HepG2 (cell line): ENCODE data around the gene PXYLP1. TPM values are rescaled to one million over a fixed set of nuclear protein-coding genes. Genes with fewer than 3 reads are reported as not detected.

Experiments used
- ATAC-seq: fragments of 200-7000 bp; cut with Tn5 transposase; 3 replicates; pipeline ENCODE4 v1.9.1; 2020; ENCODE audit warnings: mild to moderate bottlenecking, moderate library complexity
- BruUV-seq: library from RNA; stranded (reverse); fragments of 400-500 nt; replicated peaks from 2 replicates; lab custom pipeline; 2021; lab: Mats Ljungman, UMichigan
- CTCF ChIA-PET: fragments of 300-600 bp; formaldehyde crosslinking; extraction: SDS; loops from one replicate; lab custom pipeline; 2021; ENCODE audit warnings: low total read pairs, inconsistent platforms, low intra/inter-chr PET ratio; lab: Yijun Ruan, JAX
- POLR2A ChIA-PET: fragments of 350-600 bp; sonication (Branson Sonifier 250); formaldehyde crosslinking; loops from one replicate; lab custom pipeline; 2020; ENCODE audit warnings: antibody characterized with exemption, inconsistent platforms; lab: Yijun Ruan, JAX
- DNase-seq: peaks from one replicate; pipeline ENCODE4 v3.0.0-alpha.2; 2015; ENCODE audit warnings: low spot score
- FAIRE-seq: peaks from 3 replicates; lab custom pipeline; 2011; peaks lifted over from hg19 to GRCh38; lab: Jason Lieb, UNC
- H2AFZ ChIP-seq: one replicate; pipeline ENCODE4 v1.6.1; 2011; ENCODE audit warnings: low read length, inconsistent platforms
- H3K27ac ChIP-seq: fragments of 300-600 bp; 3 replicates; pipeline ENCODE4 v1.8.0; 2011; ENCODE audit warnings: mixed run types, mild to moderate bottlenecking, mixed read lengths, low read length, inconsistent platforms; ENCODE audit not compliant: insufficient read depth; ENCODE audit errors: extremely low read length
- H3K27me3 ChIP-seq, 2 experiments: fragments of 200-600 bp in 1 of 2; 2 replicates in 1 of 2; 3 replicates in 1 of 2; pipeline versions ENCODE4 v1.6.0 to v1.8.0; 2011; ENCODE audit warnings: low read length in 2 of 2, mild to moderate bottlenecking in 2 of 2, moderate library complexity in 2 of 2, inconsistent platforms in 1 of 2; ENCODE audit not compliant: insufficient read depth in 2 of 2, control insufficient read depth in 1 of 2
- H3K36me3 ChIP-seq, 2 experiments: fragments of 200-600 bp in 1 of 2; replicated peaks in 1 of 2; 2 replicates in 1 of 2; 3 replicates in 1 of 2; pipeline versions ENCODE4 v1.5.1 to v1.8.0; 2011; ENCODE audit warnings: low read length in 2 of 2, inconsistent platforms in 1 of 2; ENCODE audit not compliant: insufficient read depth in 2 of 2, control insufficient read depth in 1 of 2
- H3K4me1 ChIP-seq: 2 replicates; pipeline ENCODE4 v1.5.1; 2012; ENCODE audit warnings: low read length, inconsistent platforms; ENCODE audit not compliant: insufficient read depth
- H3K4me2 ChIP-seq: 2 replicates; pipeline ENCODE4 v1.6.0; 2011; ENCODE audit warnings: low read depth, low read length, inconsistent platforms
- H3K4me3 ChIP-seq, 3 experiments: fragments of 200-600 bp in 1 of 3; sonication (generic), shearing (Covaris generic) in 1 of 3; replicated peaks in 1 of 3; 2 replicates each; pipeline ENCODE4 v1.5.1; 2011 to 2016; ENCODE audit warnings: low read length in 3 of 3, inconsistent platforms in 2 of 3, low read depth in 2 of 3, mild to moderate bottlenecking in 2 of 3, control low read depth in 1 of 3, mixed read lengths in 1 of 3; ENCODE audit not compliant: insufficient read depth in 1 of 3
- H3K79me2 ChIP-seq: one replicate; pipeline ENCODE4 v1.6.1; 2011; ENCODE audit warnings: low read length, inconsistent platforms; ENCODE audit not compliant: insufficient read depth
- H3K9ac ChIP-seq: 2 replicates; pipeline ENCODE4 v1.6.0; 2011; ENCODE audit warnings: mild to moderate bottlenecking, low read depth, low read length, inconsistent platforms; ENCODE audit not compliant: insufficient read depth
- H3K9me3 ChIP-seq: 2 replicates; pipeline ENCODE4 v1.5.1; 2012; ENCODE audit warnings: mild to moderate bottlenecking, low read length
- H4K20me1 ChIP-seq: 2 replicates; pipeline ENCODE4 v1.6.0; 2011; ENCODE audit warnings: inconsistent platforms, mild to moderate bottlenecking, low read length, moderate library complexity; ENCODE audit not compliant: insufficient read depth
- FOXO1 ChIP-seq: sonication (generic); formaldehyde crosslinking; IDR thresholded peaks from 2 replicates; pipeline ENCODE4 v1.4.0; 2020; ENCODE audit warnings: missing genetic modification reagents
- GTF3A ChIP-seq: sonication (generic); formaldehyde crosslinking; conservative IDR thresholded peaks from 2 replicates; pipeline ENCODE4 v1.4.0; 2020; ENCODE audit warnings: mild to moderate bottlenecking, missing genetic modification reagents
- KDM6A ChIP-seq: IDR thresholded peaks from 2 replicates; pipeline ENCODE4 v1.6.1; 2016; ENCODE audit warnings: low read depth
- NCOR1 ChIP-seq: fragments of 200-600 bp; sonication (generic); IDR thresholded peaks from 2 replicates; pipeline ENCODE4 v1.7.0; 2017; ENCODE audit warnings: antibody characterized with exemption, low read length, borderline replicate concordance
- RFXAP ChIP-seq: sonication (generic); formaldehyde crosslinking; IDR thresholded peaks from 2 replicates; pipeline ENCODE4 v1.4.0; 2020; ENCODE audit warnings: missing genetic modification reagents, borderline replicate concordance
- SAFB2 ChIP-seq: sonication (generic); formaldehyde crosslinking; IDR thresholded peaks from 2 replicates; pipeline ENCODE4 v1.5.1; 2020; ENCODE audit warnings: missing genetic modification reagents, low read depth, mild to moderate bottlenecking, borderline replicate concordance
- ZNF263 ChIP-seq: sonication (generic); formaldehyde crosslinking; IDR thresholded peaks from 2 replicates; pipeline ENCODE4 v1.4.0; 2020; ENCODE audit warnings: missing genetic modification reagents
- ZSCAN12 ChIP-seq: sonication (generic); formaldehyde crosslinking; IDR thresholded peaks from 2 replicates; pipeline ENCODE4 v1.9.0; 2021; ENCODE audit warnings: mild to moderate bottlenecking, missing genetic modification reagents
- WGBS: methylation state at CpG from one replicate; pipeline ENCODE4 v1.1.6; 2017; ENCODE audit warnings: low lambda C conversion rate; 5-methylcytosine and 5-hydroxymethylcytosine counted together
- in situ Hi-C: cut with HindIII; loops from 2 replicates; pipeline ENCODE4 v1.10.0; 2017; ENCODE audit warnings: low pct_unique_long_range_greater_than_20kb; ENCODE audit not compliant: extremely low pct_ligation_motif_present
- intact Hi-C: fragments of 100-400 bp; cut with micrococcal nuclease; formaldehyde crosslinking; loops from one replicate; pipeline ENCODE4 v1.10.0; 2022; ENCODE audit not compliant: unreplicated experiment
- polyA plus RNA-seq, 8 experiments: library from polyadenylated mRNA; depleted of rRNA in 3 of 8; stranded (reverse) in 7 of 8; unstranded in 1 of 8; fragments of >200 nt; fragmentation: Illumina TruSeq in 4 of 8; extraction: Trizol in 4 of 8; gene quantifications; 2 replicates each; pipeline versions ENCODE4 v1.2.1 to v1.2.3, GENCODE V29; 2011 to 2016; ENCODE audit warnings: low read depth in 4 of 8, missing spikeins in 1 of 8, mixed read lengths in 1 of 8; ENCODE audit not compliant: insufficient read depth in 1 of 8
- total RNA-seq, 5 experiments: library from RNA; depleted of rRNA; stranded (reverse); fragments of >200 nt; fragmentation: Illumina TruSeq; extraction: Trizol; gene quantifications; 2 replicates each; pipeline ENCODE4 v1.2.3, GENCODE V29; 2016; ENCODE audit warnings: low read depth in 1 of 5
- TF ChIP-seq, protein P1 (sequence below): sonication (generic); formaldehyde crosslinking; conservative IDR thresholded peaks from 2 replicates; pipeline ENCODE4 v1.8.1; 2023; ENCODE audit warnings: missing genetic modification reagents
- TF ChIP-seq, protein P2 (sequence below): sonication (generic); formaldehyde crosslinking; IDR thresholded peaks from 2 replicates; pipeline ENCODE4 v1.4.0; 2020; ENCODE audit warnings: low read depth, mild to moderate bottlenecking, missing genetic modification reagents
- TF ChIP-seq, protein P3 (sequence below): sonication (generic); formaldehyde crosslinking; IDR thresholded peaks from 2 replicates; pipeline ENCODE4 v1.5.0; 2020; ENCODE audit warnings: mild to moderate bottlenecking, missing genetic modification reagents, moderate library complexity
- TF ChIP-seq, protein P4 (sequence below): sonication (generic); formaldehyde crosslinking; IDR thresholded peaks from 2 replicates; pipeline ENCODE4 v1.5.1; 2020; ENCODE audit warnings: missing genetic modification reagents, mild to moderate bottlenecking, borderline replicate concordance

Gene PXYLP1
- total and polyA plus RNA-seq, 2 of the 13 experiments (the other 11 are each of a cell fraction or from before 2014, with no cell fraction given) = 4.9 to 8.1 TPM

DNA sequence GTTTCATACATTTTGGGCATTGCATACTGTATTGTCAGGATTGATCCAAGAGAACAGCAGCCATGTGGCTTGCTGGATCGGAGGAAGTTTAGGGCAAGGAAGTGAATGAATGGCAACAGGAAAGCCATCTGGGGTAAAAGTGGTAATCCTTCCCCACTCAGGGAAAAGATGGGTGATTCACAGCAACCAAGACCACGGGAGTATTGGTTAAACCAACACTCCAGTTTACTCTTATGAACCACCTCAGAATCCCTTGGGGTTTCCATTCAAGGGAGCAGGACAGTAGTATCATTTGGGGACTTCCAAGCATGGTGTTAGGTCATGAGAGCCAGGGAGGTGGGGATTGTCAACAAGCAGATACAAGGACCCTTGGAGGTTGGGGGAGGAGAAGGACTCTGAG, 111.5 kb downstream of the PXYLP1 start:
- ATAC-seq (no peak), FAIRE-seq (no peak), DNase-seq (no peak)
- Histone ChIP-seq H3K9me3 (no peaks in the 10 kb centered on the region), H3K9ac (no peak overlapping the region), H2AFZ (no peak overlapping the region), H3K27me3 (no peaks in the 10 kb centered on the region), H3K4me3 (no peak overlapping the region; a peak in 1 of 6 replicates), H4K20me1 (no peaks in the 10 kb centered on the region), H3K27ac (peak overlapping the region; percentile 37), H3K4me2 (peak overlapping the region; percentile 60; the same call in 1 of the 2 replicates), H3K79me2 (no peaks in the 10 kb centered on the region), H3K36me3 (no peaks in the 10 kb centered on the region), H3K4me1 (peaks cover 53% of the 10 kb centered on the region)
- CTCF ChIA-PET = no interaction called here
- POLR2A ChIA-PET = interaction anchor here (1.0 kb wide), 1 partner anchor 11 kb away, joined by 4 read pairs; no protein-coding TSS in a partner anchor
- in situ Hi-C loops = no loop called here
- intact Hi-C loops = no loop called here
- WGBS = 43% methylated on average over 2 of the region's 2 CpGs
- TF ChIP-seq, protein P1, sequence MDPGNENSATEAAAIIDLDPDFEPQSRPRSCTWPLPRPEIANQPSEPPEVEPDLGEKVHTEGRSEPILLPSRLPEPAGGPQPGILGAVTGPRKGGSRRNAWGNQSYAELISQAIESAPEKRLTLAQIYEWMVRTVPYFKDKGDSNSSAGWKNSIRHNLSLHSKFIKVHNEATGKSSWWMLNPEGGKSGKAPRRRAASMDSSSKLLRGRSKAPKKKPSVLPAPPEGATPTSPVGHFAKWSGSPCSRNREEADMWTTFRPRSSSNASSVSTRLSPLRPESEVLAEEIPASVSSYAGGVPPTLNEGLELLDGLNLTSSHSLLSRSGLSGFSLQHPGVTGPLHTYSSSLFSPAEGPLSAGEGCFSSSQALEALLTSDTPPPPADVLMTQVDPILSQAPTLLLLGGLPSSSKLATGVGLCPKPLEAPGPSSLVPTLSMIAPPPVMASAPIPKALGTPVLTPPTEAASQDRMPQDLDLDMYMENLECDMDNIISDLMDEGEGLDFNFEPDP (CRISPR knock-in tag) = 0 out of 2 replicates have a peak, but pooled peaks have one; percentile 57
- no peak for TF ChIP-seq RFXAP (CRISPR knock-in tag)
- BruUV-seq = no TSS peak

DNA sequence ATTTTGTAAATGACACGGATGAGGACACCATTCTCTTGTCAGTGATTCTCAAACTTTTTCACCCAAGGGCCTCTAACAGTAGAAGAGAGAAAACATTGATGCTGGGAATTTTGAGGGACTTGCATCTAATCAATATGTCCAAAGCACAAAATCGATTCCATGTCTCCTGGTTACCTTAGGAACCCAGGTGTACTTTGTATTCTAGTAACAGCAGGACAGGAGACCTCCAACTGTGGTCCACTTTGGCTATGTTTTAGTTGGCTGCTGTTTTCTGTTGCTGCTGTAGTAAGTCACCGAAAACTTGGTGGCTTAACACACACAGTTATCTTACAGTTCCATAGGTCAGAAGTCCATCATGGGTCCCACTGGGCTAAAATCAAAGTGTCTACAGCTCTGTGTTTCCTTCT, 112.2 kb downstream of the PXYLP1 start:
- Histone ChIP-seq H3K9me3 (no peaks in the 10 kb centered on the region), H3K27ac (peak overlapping the region; percentile 37), H3K79me2 (no peaks in the 10 kb centered on the region), H3K9ac (no peak overlapping the region), H3K4me3 (no peak overlapping the region; a peak in 1 of 6 replicates), H3K4me1 (peaks cover 45% of the 10 kb centered on the region), H3K36me3 (no peaks in the 10 kb centered on the region), H3K27me3 (no peaks in the 10 kb centered on the region), H2AFZ (no peak overlapping the region), H3K4me2 (peak overlapping the region; percentile 60), H4K20me1 (no peaks in the 10 kb centered on the region)
- DNase-seq = no peak
- POLR2A ChIA-PET = interaction anchor here (1.0 kb wide), 1 partner anchor 11 kb away, joined by 4 read pairs; no protein-coding TSS in a partner anchor
- peak; percentile 42 for FAIRE-seq
- intact Hi-C loops (no loop called here), in situ Hi-C loops (no loop called here)
- CTCF ChIA-PET = no interaction called here
- 0% methylated on average over 3 of the region's 3 CpGs for WGBS
- BruUV-seq = no TSS peak
- peak; percentile 88 for ATAC-seq
- TF ChIP-seq, protein P2, sequence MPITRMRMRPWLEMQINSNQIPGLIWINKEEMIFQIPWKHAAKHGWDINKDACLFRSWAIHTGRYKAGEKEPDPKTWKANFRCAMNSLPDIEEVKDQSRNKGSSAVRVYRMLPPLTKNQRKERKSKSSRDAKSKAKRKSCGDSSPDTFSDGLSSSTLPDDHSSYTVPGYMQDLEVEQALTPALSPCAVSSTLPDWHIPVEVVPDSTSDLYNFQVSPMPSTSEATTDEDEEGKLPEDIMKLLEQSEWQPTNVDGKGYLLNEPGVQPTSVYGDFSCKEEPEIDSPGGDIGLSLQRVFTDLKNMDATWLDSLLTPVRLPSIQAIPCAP (CRISPR knock-in tag) = no peak
- TF ChIP-seq ZSCAN12 (no peak), NCOR1 (peak; percentile 20; the same call in 1 of the 2 replicates), ZNF263 (no peak), FOXO1 (peak; percentile 25; the same call in 1 of the 2 replicates), SAFB2 (CRISPR knock-in tag) (no peak), GTF3A (CRISPR knock-in tag) (no peak), KDM6A (CRISPR knock-in tag) (peak; percentile 43; the same call in 1 of the 2 replicates)
- TF ChIP-seq, protein P3, sequence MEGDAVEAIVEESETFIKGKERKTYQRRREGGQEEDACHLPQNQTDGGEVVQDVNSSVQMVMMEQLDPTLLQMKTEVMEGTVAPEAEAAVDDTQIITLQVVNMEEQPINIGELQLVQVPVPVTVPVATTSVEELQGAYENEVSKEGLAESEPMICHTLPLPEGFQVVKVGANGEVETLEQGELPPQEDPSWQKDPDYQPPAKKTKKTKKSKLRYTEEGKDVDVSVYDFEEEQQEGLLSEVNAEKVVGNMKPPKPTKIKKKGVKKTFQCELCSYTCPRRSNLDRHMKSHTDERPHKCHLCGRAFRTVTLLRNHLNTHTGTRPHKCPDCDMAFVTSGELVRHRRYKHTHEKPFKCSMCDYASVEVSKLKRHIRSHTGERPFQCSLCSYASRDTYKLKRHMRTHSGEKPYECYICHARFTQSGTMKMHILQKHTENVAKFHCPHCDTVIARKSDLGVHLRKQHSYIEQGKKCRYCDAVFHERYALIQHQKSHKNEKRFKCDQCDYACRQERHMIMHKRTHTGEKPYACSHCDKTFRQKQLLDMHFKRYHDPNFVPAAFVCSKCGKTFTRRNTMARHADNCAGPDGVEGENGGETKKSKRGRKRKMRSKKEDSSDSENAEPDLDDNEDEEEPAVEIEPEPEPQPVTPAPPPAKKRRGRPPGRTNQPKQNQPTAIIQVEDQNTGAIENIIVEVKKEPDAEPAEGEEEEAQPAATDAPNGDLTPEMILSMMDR = no peak
- TF ChIP-seq, protein P4, sequence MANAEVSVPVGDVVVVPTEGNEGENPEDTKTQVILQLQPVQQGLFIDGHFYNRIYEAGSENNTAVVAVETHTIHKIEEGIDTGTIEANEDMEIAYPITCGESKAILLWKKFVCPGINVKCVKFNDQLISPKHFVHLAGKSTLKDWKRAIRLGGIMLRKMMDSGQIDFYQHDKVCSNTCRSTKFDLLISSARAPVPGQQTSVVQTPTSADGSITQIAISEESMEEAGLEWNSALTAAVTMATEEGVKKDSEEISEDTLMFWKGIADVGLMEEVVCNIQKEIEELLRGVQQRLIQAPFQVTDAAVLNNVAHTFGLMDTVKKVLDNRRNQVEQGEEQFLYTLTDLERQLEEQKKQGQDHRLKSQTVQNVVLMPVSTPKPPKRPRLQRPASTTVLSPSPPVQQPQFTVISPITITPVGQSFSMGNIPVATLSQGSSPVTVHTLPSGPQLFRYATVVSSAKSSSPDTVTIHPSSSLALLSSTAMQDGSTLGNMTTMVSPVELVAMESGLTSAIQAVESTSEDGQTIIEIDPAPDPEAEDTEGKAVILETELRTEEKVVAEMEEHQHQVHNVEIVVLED (CRISPR knock-in tag) = 0 out of 2 replicates have a peak, but pooled peaks have one; percentile 11
